NCI-H1930 (cell line): Measurements from ENCODE around the gene ANO10.

Source experiments
- DNase-seq, 2 experiments: peaks; one replicate each; lab custom pipeline; 2025; lab: John Stamatoyannopoulos, UW

Gene ANO10

GRCh38 chr3:43346978-43347749 is 274.6 kb downstream of the ANO10 start:
- DNase-seq = no peak

DNA sequence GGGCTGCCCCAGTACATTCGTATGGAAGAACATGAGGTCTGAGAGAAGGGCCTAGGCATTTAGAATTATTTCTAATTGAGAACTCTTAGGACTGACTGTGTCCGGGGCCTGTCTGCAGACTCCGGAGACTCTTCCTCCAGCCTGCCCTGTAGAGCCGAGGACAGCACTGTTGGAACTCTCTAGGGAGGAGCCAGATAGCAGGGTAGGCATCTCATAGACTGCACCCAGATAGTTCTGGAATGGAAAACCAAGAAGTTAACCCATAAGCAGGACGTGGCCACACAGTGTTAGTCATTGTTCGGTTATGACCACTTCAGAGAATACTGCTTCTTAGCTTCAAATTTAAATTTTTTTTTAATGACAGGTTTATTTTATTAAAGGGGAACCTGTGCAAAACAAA is 275.9 kb downstream of the ANO10 start:
- no peak for DNase-seq

- DNase-seq = no peak
These were observed 276.6 kb downstream of the ANO10 start for GRCh38 chr3:43345246-43345645.

DNA sequence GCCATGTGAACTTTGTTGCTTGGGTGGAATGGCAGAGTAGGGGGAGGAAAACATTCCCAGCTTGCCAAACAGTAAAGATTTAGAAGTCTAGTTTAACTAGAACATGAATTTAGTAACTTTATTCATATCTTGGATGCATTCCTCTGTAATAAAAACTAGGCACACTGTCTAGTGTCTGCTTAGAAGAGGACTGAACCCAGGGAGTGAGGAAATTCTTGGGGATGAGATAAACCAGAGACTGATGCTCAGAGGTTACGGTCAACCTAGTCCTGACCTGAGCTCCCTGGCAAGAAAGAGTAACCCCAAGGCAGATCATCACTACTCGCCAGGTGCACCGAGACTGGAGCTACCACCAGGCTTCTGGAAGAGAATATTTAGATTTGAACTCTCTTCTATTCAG is 277.3 kb downstream of the ANO10 start:
- no peak for DNase-seq

- no peak for DNase-seq
These were observed 278.0 kb downstream of the ANO10 start for GRCh38 chr3:43343815-43344214.

DNA sequence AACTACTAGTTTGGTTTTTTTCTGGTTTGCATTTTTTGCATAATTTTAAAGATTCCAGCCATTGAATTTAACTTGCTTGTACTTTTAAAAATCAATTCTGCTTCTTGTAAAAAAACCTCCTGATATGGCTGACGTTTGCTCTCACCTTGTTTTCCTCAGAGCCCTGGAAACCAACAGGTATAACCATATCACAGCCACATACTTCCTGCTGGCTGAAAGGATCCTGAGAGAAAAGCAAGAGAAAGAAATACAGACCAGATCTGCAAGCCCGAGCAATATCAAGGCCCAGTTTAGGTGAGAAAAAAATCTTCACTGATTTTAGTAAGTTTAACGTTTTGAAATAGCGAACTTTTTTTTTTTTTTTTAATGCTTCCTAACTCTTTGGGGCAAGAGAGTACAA is 278.6 kb downstream of the ANO10 start:
- no peak for DNase-seq

DNA sequence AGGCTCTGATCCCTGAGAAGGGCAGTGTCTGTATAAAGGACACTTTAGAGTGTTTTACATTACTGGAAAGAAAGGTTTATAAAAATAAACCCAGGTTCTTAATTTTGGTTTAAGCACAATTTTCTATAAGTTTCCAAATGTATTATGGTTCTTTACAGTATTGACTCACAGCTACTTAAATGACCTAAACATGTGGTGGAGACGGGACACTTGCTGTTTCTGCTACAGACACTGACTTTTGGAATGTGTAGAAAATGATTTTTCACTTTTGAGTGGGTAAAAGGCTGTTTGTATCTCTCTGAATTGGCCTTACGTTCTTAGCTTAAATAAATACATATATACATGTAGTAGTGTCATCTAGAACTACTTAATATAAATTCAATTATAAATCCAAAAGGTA is 280.0 kb downstream of the ANO10 start:
- no peak for DNase-seq

- DNase-seq = no peak
These were observed 281.4 kb downstream of the ANO10 start for GRCh38 chr3:43340403-43340802.

GRCh38 chr3:43338295-43338694 is 283.5 kb downstream of the ANO10 start:
- DNase-seq = no peak

- DNase-seq = no peak
These were observed 286.0 kb downstream of the ANO10 start for GRCh38 chr3:43335799-43336198.

GRCh38 chr3:43334976-43335375 is 286.8 kb downstream of the ANO10 start:
- DNase-seq = no peak

- no peak for DNase-seq
These were observed 290.4 kb downstream of the ANO10 start for GRCh38 chr3:43331381-43331780.

- DNase-seq = no peak
These were observed 290.8 kb downstream of the ANO10 start for GRCh38 chr3:43330981-43331380.

GRCh38 chr3:43328653-43329052 is 293.2 kb downstream of the ANO10 start:
- no peak for DNase-seq

DNA sequence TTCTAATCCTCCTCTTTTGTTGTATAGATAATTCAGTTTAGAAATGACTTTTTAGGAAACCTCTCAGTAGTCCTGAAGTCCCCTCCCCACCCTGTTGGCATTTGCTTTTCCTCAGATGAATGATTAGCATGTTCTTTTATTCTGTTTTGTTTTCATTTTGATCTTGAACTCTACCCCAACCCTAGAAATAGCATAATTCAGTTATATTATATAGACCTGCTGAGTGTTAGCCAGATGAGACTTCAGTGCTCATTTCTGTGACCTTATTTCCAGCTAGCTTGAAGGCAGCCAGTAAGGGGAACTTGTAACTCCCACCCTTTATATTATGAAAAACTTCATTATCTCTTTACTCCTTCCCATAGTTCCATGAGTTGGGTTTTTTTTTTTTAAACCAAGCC is 294.2 kb downstream of the ANO10 start:
- DNase-seq = no peak

- no peak for DNase-seq
These were observed 294.8 kb downstream of the ANO10 start for GRCh38 chr3:43326891-43327581.

DNA sequence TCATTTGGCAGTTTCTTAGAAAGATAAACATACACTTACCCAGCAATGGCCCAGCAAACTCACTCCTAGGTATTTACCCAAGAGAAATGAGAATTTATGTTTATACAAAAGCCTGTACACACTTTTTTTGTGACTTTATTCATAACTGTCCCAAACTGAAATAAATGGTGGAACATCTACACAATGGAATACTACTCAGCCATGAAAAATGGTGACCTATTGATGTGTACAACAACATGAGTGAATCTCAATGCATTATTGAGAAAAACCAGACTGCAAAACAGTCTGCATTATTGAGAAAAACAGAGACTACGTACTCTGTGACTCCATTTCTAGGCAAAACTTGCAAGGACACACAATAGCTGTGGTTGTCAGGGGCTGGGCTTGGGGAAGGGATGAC is 298.3 kb downstream of the ANO10 start:
- no peak for DNase-seq

- no peak for DNase-seq
These were observed 301.5 kb downstream of the ANO10 start for GRCh38 chr3:43320288-43320687.

DNA sequence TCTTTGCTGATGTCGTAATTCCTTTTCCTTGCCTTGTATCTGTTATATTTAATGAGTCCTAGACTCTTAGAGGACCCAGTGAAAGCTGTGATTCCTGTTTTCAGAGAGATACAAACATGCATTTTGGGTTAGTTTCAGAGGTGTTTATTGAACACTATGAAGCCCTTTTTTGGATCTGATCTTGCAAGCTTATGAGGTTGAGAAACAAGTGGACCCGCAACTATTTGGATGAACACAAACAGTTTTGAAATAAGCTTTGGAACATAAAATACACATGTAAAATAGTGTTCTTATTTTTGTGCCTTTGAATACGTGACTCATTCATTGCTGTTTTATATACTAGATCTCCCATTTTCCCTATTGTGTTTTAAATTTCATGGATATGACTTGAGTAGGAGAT is 302.0 kb downstream of the ANO10 start:
- no peak for DNase-seq

DNA sequence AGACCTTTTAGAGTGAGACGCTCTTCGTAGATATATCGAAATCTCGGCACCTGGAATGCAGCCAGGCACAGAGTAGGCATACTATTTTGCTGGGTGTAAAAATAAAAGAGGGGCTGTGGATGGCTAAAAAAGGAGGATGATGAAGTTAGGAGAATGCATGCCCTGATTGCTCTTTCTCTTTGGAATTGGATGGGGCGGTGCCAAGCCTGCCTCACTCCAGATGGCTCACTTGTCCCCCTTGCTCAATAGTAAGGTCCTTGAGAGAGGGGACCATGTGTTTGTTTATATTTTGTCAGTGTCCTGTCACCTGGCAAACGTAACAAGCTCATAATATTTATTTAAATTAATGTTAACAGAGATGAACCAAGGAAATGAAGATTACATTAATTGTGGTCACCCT is 302.4 kb downstream of the ANO10 start:
- DNase-seq = no peak

GRCh38 chr3:43317461-43318316 is 304.1 kb downstream of the ANO10 start:
- DNase-seq = no peak

DNA sequence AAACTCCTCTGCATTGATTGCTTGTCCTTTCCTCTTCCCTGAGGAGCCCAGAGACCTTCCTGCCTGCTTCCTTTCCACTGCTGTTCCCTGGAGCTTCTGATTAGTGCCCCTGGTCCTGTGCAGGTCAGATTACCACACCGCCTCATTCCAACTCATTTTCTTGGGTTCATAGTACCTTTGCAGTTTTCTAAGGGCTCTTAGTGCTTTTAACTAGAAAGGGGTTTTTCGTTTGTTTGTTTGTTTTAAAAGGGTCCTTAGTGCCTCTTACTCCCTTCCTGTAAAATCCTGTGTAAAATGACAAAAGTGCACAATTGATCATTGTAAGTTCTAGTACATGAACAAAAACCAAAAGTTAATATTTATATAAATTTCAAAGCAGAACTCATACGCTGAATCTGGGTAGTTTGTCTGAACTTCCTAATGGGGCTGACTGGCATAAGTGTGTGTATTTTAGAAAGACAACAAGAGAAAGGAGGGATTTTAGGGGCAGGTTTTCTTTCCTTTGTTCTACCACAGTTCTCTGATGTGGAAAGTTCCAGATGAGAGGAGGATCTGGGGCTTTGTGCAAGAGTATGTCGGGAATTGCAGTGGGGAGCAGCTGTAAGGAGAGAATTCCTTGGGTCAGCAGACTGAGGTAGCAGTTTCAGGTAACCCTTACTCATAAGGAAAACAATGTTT is 304.9 kb downstream of the ANO10 start:
- DNase-seq = no peak
